GM12878 (cell line): ENCODE results near the gene C2orf69. TPM values are rescaled to one million over a fixed set of nuclear protein-coding genes. Genes with fewer than 3 reads are reported as not detected.

ENCODE experiments used
- ATAC-seq: fragments of 200-7000 bp; cut with Tn5 transposase; 3 replicates; pipeline ENCODE4 v1.9.1; 2020; ENCODE audit warnings: mild to moderate bottlenecking, moderate library complexity
- BruUV-seq: library from RNA; stranded (reverse); fragments of 400-500 nt; replicated peaks from 2 replicates; lab custom pipeline; 2021; lab: Mats Ljungman, UMichigan
- CTCF ChIA-PET: fragments of 300-600 bp; sonication (Branson Sonifier 250); formaldehyde crosslinking; extraction: SDS; loops from one replicate; lab custom pipeline; 2021; ENCODE audit warnings: inconsistent platforms; lab: Yijun Ruan, JAX
- POLR2A ChIA-PET: fragments of 350-600 bp; formaldehyde crosslinking; extraction: SDS; loops from one replicate; lab custom pipeline; 2021; ENCODE audit warnings: inconsistent platforms; lab: Charles Lee
- RAD21 ChIA-PET: fragments of 300-600 bp; sonication (Branson Sonifier 250); formaldehyde crosslinking; loops from one replicate; lab custom pipeline; 2023; ENCODE audit warnings: antibody characterized with exemption; ENCODE audit not compliant: unreplicated experiment; lab: Charles Lee
- SMC1A ChIA-PET: fragments of 300-600 bp; sonication (Branson Sonifier 250); formaldehyde crosslinking; loops from one replicate; lab custom pipeline; 2023; ENCODE audit not compliant: unreplicated experiment, uncharacterized antibody; lab: Charles Lee
- DNase-seq: peaks from one replicate; pipeline ENCODE4 v3.0.0-alpha.2; 2011; ENCODE audit warnings: low read depth, low spot score
- FAIRE-seq: peaks from 3 replicates; lab custom pipeline; 2011; peaks lifted over from hg19 to GRCh38; lab: Jason Lieb, UNC
- H2AFZ ChIP-seq: 2 replicates; pipeline ENCODE4 v1.6.0; 2011; ENCODE audit warnings: low read depth, low read length, control low read depth; ENCODE audit not compliant: control insufficient read depth
- H3K27ac ChIP-seq: 2 replicates; pipeline ENCODE4 v1.5.1; 2011; ENCODE audit warnings: control low read depth; ENCODE audit not compliant: control insufficient read depth, insufficient read depth
- H3K27me3 ChIP-seq, 2 experiments: replicated peaks in 1 of 2; 2 replicates each; pipeline versions ENCODE4 v1.6.0 to v1.6.1; 2011; ENCODE audit warnings: low read length in 1 of 2; ENCODE audit not compliant: control insufficient read depth in 2 of 2, insufficient read depth in 2 of 2
- H3K36me3 ChIP-seq, 2 experiments: 2 replicates each; pipeline ENCODE4 v1.5.1; 2011; ENCODE audit warnings: low read length in 1 of 2; ENCODE audit not compliant: control insufficient read depth in 2 of 2, insufficient read depth in 2 of 2
- H3K4me1 ChIP-seq: 2 replicates; pipeline ENCODE4 v1.6.1; 2011; ENCODE audit warnings: mild to moderate bottlenecking, low read length, moderate library complexity, mixed read lengths; ENCODE audit not compliant: control insufficient read depth, insufficient read depth
- H3K4me2 ChIP-seq: 2 replicates; pipeline ENCODE4 v1.6.0; 2011; ENCODE audit warnings: control low read depth; ENCODE audit not compliant: control insufficient read depth, insufficient read depth
- H3K4me3 ChIP-seq: fragments of 200-600 bp; sonication (generic); 2 replicates; pipeline ENCODE4 v1.5.1; 2016
- H3K79me2 ChIP-seq: 2 replicates; pipeline ENCODE4 v1.6.0; 2011; ENCODE audit warnings: low read length; ENCODE audit not compliant: control insufficient read depth, insufficient read depth
- H3K9ac ChIP-seq: 2 replicates; pipeline ENCODE4 v1.8.0; 2011; ENCODE audit warnings: low read length, control low read depth, mixed read lengths; ENCODE audit not compliant: control insufficient read depth, insufficient read depth
- H3K9me3 ChIP-seq: replicated peaks from 3 replicates; pipeline ENCODE4 v1.5.1; 2011; ENCODE audit warnings: mild to moderate bottlenecking, low read length; ENCODE audit not compliant: control insufficient read depth, insufficient read depth
- H4K20me1 ChIP-seq: 2 replicates; pipeline ENCODE4 v1.6.0; 2011; ENCODE audit not compliant: control insufficient read depth, insufficient read depth
- CHD2 ChIP-seq: IDR thresholded peaks from 2 replicates; pipeline ENCODE4 v1.6.1; 2011; ENCODE audit warnings: low read depth, low read length, improper control_type of control experiment, borderline replicate concordance
- DPF2 ChIP-seq: fragments of 450-650 bp; IDR thresholded peaks from 2 replicates; pipeline ENCODE4 v1.6.1; 2017; ENCODE audit warnings: mild to moderate bottlenecking
- GABPA ChIP-seq: IDR thresholded peaks from 2 replicates; pipeline ENCODE4 v1.6.1; 2014; ENCODE audit warnings: antibody characterized with exemption, low read depth, mild to moderate bottlenecking, inconsistent platforms
- HSF1 ChIP-seq: fragments of 150-350 bp; IDR thresholded peaks from 2 replicates; pipeline ENCODE4 v1.6.1; 2014; ENCODE audit warnings: mild to moderate bottlenecking, low read depth, low read length
- IRF4 ChIP-seq: IDR thresholded peaks from 2 replicates; pipeline ENCODE4 v1.6.1; 2011; ENCODE audit warnings: low read depth, low read length
- IRF5 ChIP-seq: fragments of 450-650 bp; IDR thresholded peaks from 2 replicates; pipeline ENCODE4 v1.6.1; 2017; ENCODE audit warnings: borderline replicate concordance
- MAX ChIP-seq: IDR thresholded peaks from 2 replicates; pipeline ENCODE4 v1.6.1; 2012; ENCODE audit warnings: low read depth, low read length, improper control_type of control experiment
- MLLT1 ChIP-seq: fragments of 450-650 bp; IDR thresholded peaks from 2 replicates; pipeline ENCODE4 v1.6.1; 2016; ENCODE audit warnings: mild to moderate bottlenecking
- NR2C2 ChIP-seq: IDR thresholded peaks from 2 replicates; pipeline ENCODE4 v1.6.1; 2011; ENCODE audit warnings: borderline replicate concordance, low read depth; ENCODE audit not compliant: control insufficient read depth, insufficient read length
- NRF1 ChIP-seq: conservative IDR thresholded peaks from 2 replicates; pipeline ENCODE4 v1.6.1; 2011; ENCODE audit warnings: mild to moderate bottlenecking, low read depth, low read length, improper control_type of control experiment
- RAD21 ChIP-seq: IDR thresholded peaks from 2 replicates; pipeline ENCODE4 v1.6.1; 2011; ENCODE audit warnings: mild to moderate bottlenecking, low read depth, low read length, moderate library complexity; ENCODE audit not compliant: insufficient read depth
- STAT1 ChIP-seq: fragments of 450-650 bp; conservative IDR thresholded peaks from 2 replicates; pipeline ENCODE4 v1.6.1; 2014; ENCODE audit warnings: antibody characterized with exemption, mild to moderate bottlenecking
- TCF3 ChIP-seq: IDR thresholded peaks from 2 replicates; pipeline ENCODE4 v1.6.1; 2012; ENCODE audit warnings: low read depth, mild to moderate bottlenecking, low read length, borderline replicate concordance; ENCODE audit not compliant: insufficient read depth
- TCF7 ChIP-seq: IDR thresholded peaks from 2 replicates; pipeline ENCODE4 v1.6.1; 2014; ENCODE audit warnings: antibody characterized with exemption, borderline replicate concordance
- ZNF622 ChIP-seq: fragments of 450-650 bp; IDR thresholded peaks from 2 replicates; pipeline ENCODE4 v1.6.1; 2017; ENCODE audit warnings: mild to moderate bottlenecking, inconsistent platforms
- WGBS: methylation state at CpG from one replicate; pipeline ENCODE4 v1.1.6; 2016; ENCODE audit warnings: low lambda C conversion rate; ENCODE audit not compliant: insufficient replicate concordance, insufficient coverage; ENCODE audit errors: missing lambda C conversion rate; 5-methylcytosine and 5-hydroxymethylcytosine counted together
- in situ Hi-C: fragments of 300-500 bp; cut with MboI; formaldehyde crosslinking; loops from 9 replicates; pipeline ENCODE4 v1.14.3; 2018; ENCODE audit warnings: mixed read lengths
- intact Hi-C: fragments of 100-400 bp; cut with micrococcal nuclease; formaldehyde crosslinking; loops from one replicate; pipeline ENCODE4 v1.14.2; 2022; ENCODE audit not compliant: unreplicated experiment
- polyA plus RNA-seq, 11 experiments: library from polyadenylated mRNA; depleted of rRNA in 4 of 11; unstranded in 6 of 11; stranded (reverse) in 5 of 11; fragments of >200 nt; fragmentation: Nextera tagmentation in 4 of 11; fragmentation: Illumina TruSeq in 1 of 11; extraction: Ambion mirVana in 4 of 11; extraction: Trizol in 1 of 11; gene quantifications; 1 replicate in 1 of 11; 2 replicates in 10 of 11; pipeline versions ENCODE4 v1.2.1 to v1.2.3, GENCODE V29; 2011 to 2016; ENCODE audit warnings: inconsistent platforms in 2 of 11, missing spikeins in 2 of 11, low read depth in 1 of 11
- total RNA-seq, 4 experiments: library from RNA; depleted of rRNA in 3 of 4; stranded (reverse); fragments of >200 nt in 3 of 4; fragmentation: Illumina TruSeq in 1 of 4; extraction: Trizol in 1 of 4; gene quantifications; 2 replicates each; pipeline versions ENCODE4 v1.2.1 to v1.2.3, GENCODE V29; 2013 to 2021

Gene C2orf69
- total and polyA plus RNA-seq, 10 of the 15 experiments (the other 5 are each of a cell fraction or from before 2014, with no cell fraction given): 6.3 to 20.3 (median 11.1) TPM

- no TSS peak for BruUV-seq
- POLR2A ChIA-PET: no interaction called here
These were observed 41.4 kb upstream of the C2orf69 start for GRCh38 chr2:199869653-199870052.

GRCh38 chr2:199870581-199870980, 40.5 kb upstream of the C2orf69 start:
- no peak for FAIRE-seq
- Histone ChIP-seq H3K4me1 (no peaks in the 10 kb centered on the region), H3K9me3 (peaks cover 5% of the 10 kb centered on the region; the same call in 1 of the 3 replicates), H3K9ac (no peak overlapping the region), H4K20me1 (no peaks in the 10 kb centered on the region), H3K36me3 (no peaks in the 10 kb centered on the region), H3K4me3 (no peak overlapping the region), H3K27ac (no peak overlapping the region), H2AFZ (no peak overlapping the region), H3K27me3 (no peaks in the 10 kb centered on the region), H3K4me2 (no peak overlapping the region), H3K79me2 (no peaks in the 10 kb centered on the region)
- ChIA-PET POLR2A (no interaction called here), CTCF (no interaction called here), SMC1A (no interaction called here), RAD21 (no interaction called here)
- DNase-seq: no peak
- BruUV-seq: no TSS peak
- intact Hi-C loops: no loop called here
- 16% methylated on average over 1 of the region's 1 CpG for WGBS
- in situ Hi-C loops: no loop called here
- no peak for ATAC-seq
- TF ChIP-seq RAD21 (no peak), CHD2 (no peak), NR2C2 (no peak), TCF3 (no peak), NRF1 (no peak), MAX (no peak), MLLT1 (no peak), HSF1 (no peak), TCF7 (no peak), IRF5 (no peak), GABPA (no peak), DPF2 (no peak), IRF4 (no peak), ZNF622 (no peak)

More at GRCh38 chr2:199869653-199870052, 41.4 kb upstream of the C2orf69 start:
- intact Hi-C loops (no loop called here), in situ Hi-C loops (no loop called here)
- DNase-seq (no peak), FAIRE-seq (no peak), ATAC-seq (no peak)
- H3K9me3 ChIP-seq: peaks cover 5% of the 10 kb centered on the region; the same call in 1 of the 3 replicates
- no peaks in the 10 kb centered on the region for H3K4me1 ChIP-seq
- WGBS: 0% methylated on average over 1 of the region's 1 CpG
- no peak for TF ChIP-seq STAT1
- ChIA-PET SMC1A (no interaction called here), CTCF (no interaction called here), RAD21 (no interaction called here)
- H3K36me3 ChIP-seq: no peaks in the 10 kb centered on the region
- no peak overlapping the region for H2AFZ ChIP-seq
- no peak overlapping the region for H3K4me3 ChIP-seq
- H3K27ac ChIP-seq: no peak overlapping the region
- H3K79me2 ChIP-seq: no peaks in the 10 kb centered on the region
- H3K27me3 ChIP-seq: no peaks in the 10 kb centered on the region
- no peak overlapping the region for H3K4me2 ChIP-seq
- H4K20me1 ChIP-seq: no peaks in the 10 kb centered on the region
- no peak overlapping the region for H3K9ac ChIP-seq
